Activated CD4-positive, CD25-positive, alpha-beta regulatory T cell treated with anti-CD3 and anti-CD28 coated beads, Interleukin-2, amount 50 U/mL, for 16 hours (primary cell): ENCODE measurements around the gene RTP3.
"Not testable (repeated sequence)": the region's sequence is repeated elsewhere in the genome, so short reads cannot be mapped to it uniquely, and the experiment has no call there.

Experiments
- DNase-seq: peaks from one replicate; pipeline ENCODE4 v3.0.0-alpha.2; 2020; ENCODE audit warnings: low read depth, low spot score

The RTP3 gene

GRCh38 chr3:46545818-46546630 lies 48.2 kb downstream of the RTP3 start:
- no peak for DNase-seq

- no peak for DNase-seq
Observed at GRCh38 chr3:46546896-46547440, 49.2 kb downstream of the RTP3 start.

GRCh38 chr3:46548611-46549010 lies 50.8 kb downstream of the RTP3 start:
- not testable (repeated sequence) for DNase-seq

- DNase-seq, result no peak
Observed at GRCh38 chr3:46549408-46549904, 51.7 kb downstream of the RTP3 start.

- no peak for DNase-seq
Observed at GRCh38 chr3:46549989-46550388, 52.2 kb downstream of the RTP3 start.
